ENCODE measurements around the gene PLOD2.
"Not testable (repeated sequence)": the region's sequence is repeated elsewhere in the genome, so short reads cannot be mapped to it uniquely, and the experiment has no call there.

The PLOD2 gene

GRCh38 chr3:146134348-146135117 lies 26.5 kb downstream of the PLOD2 start:
- no peak for DNase-seq

DNA sequence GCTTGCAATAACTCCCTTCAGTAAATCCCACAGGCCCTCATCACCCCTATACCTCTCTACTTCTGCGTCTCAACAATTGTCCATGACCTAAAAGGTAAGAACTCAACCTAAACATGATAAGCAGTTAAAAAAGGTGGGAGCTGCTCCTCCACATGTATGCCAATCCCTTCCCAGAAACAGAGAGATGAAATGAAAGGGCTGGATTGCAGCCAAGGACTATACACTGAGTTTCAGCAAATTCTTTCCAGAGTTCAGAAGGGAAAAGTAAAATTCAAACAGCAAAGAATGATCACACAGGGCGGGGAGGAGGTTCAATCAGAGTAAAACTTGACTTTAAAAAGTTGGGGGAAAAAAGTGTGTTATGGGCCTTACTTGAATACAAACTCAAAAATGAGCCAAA lies 27.5 kb downstream of the PLOD2 start:
- DNase-seq: no peak

- no peak for DNase-seq
Measured at GRCh38 chr3:146131616-146132410, 29.2 kb downstream of the PLOD2 start.

DNA sequence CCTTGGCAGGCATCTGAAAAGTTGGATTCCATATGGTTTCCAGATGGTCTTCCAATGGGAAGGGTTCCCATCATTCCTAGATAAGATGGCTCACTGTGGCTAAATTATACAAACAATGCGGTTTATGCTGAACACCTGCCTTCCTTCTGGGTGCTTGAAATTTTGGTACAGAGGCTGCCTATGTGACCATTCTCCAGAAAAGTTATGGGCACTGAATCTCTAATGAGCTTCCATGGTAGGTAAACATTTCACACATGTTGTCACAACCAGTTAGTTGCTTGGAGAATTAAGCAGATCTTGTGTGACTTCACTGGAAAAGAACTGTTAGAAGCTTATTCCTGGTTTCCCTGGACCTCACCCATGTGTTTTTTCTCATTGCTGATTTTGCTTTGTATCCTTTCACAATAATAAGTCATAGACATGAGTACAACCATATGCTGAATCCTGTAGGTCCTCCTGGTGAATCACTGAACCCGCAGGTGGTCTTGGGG lies 30.1 kb downstream of the PLOD2 start:
- DNase-seq: no peak

DNA sequence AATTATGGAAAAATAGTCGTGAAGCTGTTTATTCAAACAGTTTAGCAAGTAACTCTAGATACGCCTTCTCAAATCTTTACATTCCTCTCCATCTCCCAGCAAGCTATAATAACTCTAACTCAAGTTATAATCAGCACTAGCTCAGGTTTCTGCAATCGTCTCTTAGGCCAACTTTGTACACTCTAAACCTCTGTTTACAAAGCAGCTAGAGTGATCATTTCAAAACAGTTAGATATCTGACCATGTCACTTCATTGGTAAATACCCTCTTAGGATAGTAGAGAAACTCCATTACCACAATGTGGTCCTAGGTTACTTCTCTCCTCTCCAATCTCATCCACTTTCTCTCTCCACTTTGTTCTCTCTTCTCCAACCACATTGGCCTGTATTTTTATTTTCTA lies 31.2 kb downstream of the PLOD2 start:
- DNase-seq: no peak

DNA sequence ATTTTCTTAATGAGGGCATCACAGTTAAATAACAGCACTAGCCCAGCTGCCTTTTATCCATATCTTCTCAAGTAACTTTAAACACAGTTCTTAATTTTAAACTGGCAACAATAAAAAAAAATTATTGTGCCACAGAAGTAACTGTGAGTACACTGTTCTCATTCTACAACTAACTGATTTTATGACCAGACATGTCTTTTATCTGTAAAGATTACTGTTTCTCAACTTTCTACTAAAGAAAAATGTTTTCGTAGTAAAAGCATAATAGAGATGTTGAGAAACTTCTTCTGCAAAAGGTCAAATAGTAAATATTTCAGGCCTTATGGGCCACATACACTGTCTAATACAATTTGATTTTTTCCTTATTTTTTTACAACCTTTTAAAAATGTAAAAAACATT lies 32.0 kb downstream of the PLOD2 start:
- DNase-seq: no peak

- no peak for DNase-seq
Measured at GRCh38 chr3:146128179-146128578, 32.8 kb downstream of the PLOD2 start.

- DNase-seq: no peak
Measured at GRCh38 chr3:146125951-146126350, 35.0 kb downstream of the PLOD2 start.

DNA sequence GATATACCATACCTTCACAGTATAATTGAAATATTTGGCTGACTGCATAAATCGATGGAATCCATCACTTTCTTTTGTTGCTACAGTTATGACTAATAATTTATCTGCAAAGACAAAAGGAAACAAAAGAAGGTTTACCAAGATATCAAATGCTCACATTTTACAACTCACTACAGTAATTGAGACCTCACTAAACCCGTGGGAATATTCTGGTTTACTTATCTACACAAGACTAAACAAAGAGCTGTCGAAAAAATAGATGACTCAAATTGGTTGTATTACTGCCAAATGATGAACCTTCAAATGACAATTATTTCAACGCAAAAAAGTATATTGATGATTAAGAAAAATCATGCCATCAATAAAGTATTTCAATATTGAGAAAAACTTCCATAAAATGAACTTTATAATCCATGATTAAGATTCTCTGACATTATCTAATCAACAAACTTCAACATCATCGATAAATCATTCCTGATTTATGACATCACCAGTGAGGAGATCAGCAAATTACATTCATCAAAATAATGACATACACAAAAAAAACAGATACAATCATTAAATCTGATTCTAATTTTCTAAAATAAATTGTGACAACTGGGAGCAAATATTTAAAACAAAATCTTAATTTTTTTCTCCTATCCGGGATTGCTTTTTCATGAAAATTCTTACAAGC lies 36.7 kb downstream of the PLOD2 start:
- DNase-seq: no peak

DNA sequence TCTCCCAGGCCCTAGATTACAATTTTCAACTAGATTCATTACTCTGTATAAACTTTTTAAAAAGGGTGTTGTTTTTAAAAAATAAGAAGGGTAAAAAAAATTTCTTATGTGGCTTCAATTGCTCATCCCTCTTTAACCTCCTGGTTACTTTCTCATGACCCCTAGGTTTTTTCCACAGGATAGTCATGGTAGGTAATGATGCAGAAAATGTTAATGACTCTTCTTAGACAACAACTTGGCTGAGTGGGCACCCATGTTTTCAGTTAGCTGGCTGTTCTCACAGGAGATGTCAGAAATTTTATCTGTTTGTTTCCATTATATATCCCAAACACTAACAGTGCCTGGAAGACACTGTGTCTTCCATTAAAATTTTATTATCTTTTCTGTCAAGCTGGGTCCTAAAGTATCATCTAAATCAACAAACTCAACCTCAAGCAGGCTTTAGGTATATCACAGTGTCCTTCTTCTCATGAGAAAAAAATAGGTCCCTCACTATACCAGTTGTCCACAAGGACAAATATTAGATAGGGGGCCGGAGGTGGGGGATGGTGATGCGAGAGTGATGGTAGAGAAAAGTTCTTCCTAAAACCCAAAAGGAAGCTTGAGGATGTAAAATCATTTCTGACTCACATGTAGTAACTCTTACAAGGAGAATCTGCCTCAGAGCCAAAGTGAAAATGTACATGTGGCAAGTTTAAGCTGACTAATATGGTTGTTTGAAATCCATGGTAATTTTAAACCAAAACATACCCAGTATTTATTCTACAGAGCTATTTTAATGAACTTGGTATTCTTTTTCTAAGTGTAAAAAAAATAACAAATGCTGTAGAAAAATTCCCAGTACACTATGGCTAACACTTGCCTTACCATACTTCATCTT lies 43.3 kb downstream of the PLOD2 start:
- no peak for DNase-seq

- no peak for DNase-seq
Measured at GRCh38 chr3:146115619-146116018, 45.4 kb downstream of the PLOD2 start.

DNA sequence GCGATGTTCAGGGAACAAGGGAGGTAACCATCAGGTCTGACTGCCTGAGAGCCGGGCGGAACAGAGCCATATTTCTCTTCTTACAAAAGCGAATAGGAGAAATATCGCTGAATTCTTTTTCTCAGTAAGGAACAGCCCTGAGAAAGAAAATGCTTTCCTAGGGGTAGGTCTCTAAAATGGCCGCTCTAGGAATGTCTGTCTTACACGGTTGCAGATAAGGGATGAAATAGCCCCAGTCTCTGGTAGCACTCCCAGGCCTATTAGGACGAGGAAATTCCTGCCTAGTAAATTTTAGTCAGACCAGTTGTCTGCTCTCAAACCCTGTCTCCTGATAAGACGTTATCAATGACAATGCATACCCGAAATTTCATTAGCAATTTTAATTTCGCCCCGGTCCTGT lies 47.2 kb downstream of the PLOD2 start:
- DNase-seq: not testable (repeated sequence)

GRCh38 chr3:146111337-146111736 lies 49.6 kb downstream of the PLOD2 start:
- no peak for DNase-seq

DNA sequence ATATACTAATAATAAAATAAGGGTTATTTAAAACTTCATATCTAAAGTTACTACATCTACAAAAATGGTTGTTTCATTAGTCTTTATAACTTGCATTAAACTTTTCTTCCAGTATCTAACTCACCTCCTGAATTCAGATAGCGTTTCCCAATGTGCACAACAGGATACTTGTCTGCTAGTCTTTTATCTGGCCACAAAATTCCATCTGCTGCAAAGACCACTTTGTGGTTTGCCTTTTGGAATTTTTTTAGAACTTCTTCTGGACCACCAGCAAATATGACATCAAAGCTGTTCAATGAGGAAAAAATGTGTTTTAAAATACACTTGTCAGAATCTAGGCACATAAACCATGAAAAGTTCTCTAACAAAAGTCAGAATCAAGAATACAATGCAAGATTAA lies 50.8 kb downstream of the PLOD2 start:
- DNase-seq: no peak

DNA sequence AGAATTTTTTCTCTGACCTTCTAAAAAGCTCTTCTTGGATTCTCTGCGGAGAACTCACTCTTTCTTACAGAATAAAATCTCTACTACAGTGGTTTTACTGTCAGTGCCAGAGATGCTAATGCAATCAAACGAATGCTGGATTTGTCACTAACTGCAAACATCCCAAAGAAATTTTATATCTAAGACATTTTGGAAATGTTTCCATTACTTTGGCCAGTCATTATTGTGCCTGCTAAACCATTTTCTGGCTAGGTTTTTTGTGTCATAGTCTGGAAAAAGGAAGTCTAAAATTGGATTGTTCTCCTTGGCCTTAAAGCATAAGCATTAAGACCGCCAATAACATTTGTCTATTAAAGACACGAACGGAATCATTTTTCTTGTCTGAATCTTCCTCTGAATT lies 54.0 kb downstream of the PLOD2 start:
- DNase-seq: no peak

- DNase-seq: no peak
Measured at GRCh38 chr3:146104068-146104467, 56.9 kb downstream of the PLOD2 start.

DNA sequence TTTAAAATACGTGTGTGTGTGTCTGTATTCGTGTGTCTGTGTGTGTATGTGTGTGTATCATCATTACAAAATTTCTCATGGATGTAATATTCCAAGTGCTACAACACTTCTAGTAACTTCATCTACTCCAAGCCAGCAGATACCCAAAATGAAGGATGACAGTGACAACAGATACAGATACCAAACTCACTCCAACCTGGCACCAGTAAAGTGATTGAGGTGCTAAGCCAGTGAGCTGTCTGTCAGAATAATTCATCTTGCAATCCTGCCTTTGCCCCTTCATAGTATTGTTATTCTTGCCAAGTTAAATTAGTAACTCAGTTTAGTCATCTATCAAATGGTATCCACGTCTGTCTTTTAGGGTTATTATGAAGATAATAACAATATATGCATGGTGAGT lies 58.1 kb downstream of the PLOD2 start:
- DNase-seq: no peak

DNA sequence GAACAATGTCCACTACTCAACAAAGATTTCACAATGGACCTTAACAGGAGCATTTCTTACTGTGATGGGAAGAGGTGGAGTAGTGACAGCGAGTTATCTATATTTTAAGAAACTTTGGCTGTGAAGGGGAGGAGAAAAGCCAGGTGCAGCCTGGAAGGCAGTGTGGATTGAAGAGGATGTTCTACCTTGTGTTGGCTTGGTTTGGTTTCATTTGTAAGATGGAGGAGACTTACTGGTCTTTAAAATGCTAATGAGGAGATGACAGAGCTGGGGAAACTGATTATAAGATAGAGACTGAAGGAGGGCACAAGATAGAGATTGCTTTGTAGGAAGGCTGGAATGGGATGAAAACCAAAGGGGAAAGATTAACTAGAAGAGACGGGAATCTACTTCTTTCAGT lies 59.4 kb downstream of the PLOD2 start:
- DNase-seq: no peak

DNA sequence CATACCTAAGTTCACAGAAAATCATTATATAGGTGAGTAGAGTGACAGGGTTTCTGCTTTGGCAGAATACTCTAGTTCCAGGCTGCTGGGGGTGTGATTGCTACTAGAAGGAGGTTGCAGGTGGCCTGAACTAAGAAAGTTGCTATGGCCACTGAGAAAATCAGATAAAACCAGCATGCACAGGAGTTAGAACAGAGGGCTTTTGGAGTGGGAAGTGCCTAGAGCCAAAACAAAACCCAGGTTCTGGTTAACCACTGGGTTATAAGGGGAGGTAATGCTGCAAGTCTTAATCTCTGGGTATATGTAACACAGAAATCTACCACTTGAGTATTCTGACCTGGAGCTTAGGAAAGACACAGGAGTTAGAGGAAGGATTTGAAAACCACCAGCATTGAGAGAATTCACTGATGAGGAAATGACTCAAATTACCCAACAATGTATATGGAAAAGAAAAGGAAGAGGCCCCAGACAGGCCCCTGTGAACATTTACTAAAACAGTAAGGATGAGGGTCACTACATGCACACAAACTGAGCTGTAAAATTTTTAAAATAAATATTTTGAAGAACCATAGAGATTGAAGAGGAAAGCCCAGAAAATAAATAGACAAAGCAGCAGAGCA lies 60.0 kb downstream of the PLOD2 start:
- DNase-seq: no peak

DNA sequence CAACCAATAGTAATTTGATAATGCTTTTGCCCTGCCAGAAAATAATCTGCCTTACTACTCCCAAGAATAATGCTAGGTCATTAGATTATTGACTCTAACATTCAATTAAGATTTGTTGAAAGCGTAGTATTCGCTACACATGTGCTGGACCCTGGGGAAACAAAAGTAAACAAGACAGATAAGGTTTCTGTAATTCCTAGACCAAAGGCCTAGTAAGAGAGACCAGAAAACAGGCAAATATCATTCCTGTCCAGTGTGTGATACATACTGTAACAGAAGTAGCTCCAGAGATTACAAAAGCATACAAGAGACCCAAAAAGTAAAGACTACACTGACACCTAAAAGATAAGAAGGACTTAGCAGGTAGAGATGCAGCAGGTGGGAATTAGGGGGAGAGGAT lies 60.8 kb downstream of the PLOD2 start:
- no peak for DNase-seq

DNA sequence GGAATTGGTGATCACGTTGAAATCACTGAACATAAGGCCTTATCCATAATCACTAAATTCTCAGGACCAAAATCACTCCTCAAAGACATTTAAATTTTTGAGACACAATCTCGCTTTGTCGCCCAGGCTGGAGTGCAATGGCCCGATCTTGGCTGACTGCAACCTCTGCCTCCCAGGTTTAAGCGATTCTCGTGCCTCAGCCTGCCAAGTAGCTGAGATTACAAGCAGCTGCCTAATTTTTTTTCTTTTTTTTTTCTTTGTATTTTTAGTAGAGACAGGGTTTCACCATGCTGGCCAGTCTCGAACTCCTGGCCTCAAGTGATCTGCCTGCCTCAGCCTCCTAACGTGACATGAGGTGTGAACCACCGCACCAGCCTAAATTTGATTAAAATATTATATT lies 61.7 kb downstream of the PLOD2 start:
- DNase-seq: no peak

- DNase-seq: no peak
Measured at GRCh38 chr3:146093896-146094295, 67.1 kb downstream of the PLOD2 start.
